ENCODE data around the gene LCTL. TPM values are rescaled to one million over a fixed set of nuclear protein-coding genes. Genes with fewer than 3 reads are reported as not detected.

LCTL gene
- total and polyA plus RNA-seq, 2 of the 8 experiments (the other 6 are each of a cell fraction or from before 2014, with no cell fraction given), result 5.5 to 6.2 TPM

- no peak for TF ChIP-seq CHD7 (IDR thresholded peaks at IDR 0.05; ENCODE audit: insufficient replicate concordance, low read length)
- TF ChIP-seq JUN (IDR thresholded peaks at IDR 0.05; ENCODE audit: low read depth, low read length), result no peak
- TF ChIP-seq KDM1A (IDR thresholded peaks at IDR 0.05; ENCODE audit: borderline replicate concordance, low read length), result no peak
- no peak for TF ChIP-seq KDM4A (IDR thresholded peaks at IDR 0.05; ENCODE audit: low read depth, low read length, severe bottlenecking)
- TF ChIP-seq KDM5A (IDR thresholded peaks at IDR 0.05; ENCODE audit: low read length), result no peak
- no peak for TF ChIP-seq EGR1 (IDR thresholded peaks at IDR 0.05; ENCODE audit: borderline replicate concordance, low read depth, low read length)
- no peak for TF ChIP-seq NANOG (IDR thresholded peaks at IDR 0.05; ENCODE audit: insufficient read depth, low read depth, low read length, poor library complexity, severe bottlenecking)
- TF ChIP-seq BRCA1 (IDR thresholded peaks at IDR 0.05; ENCODE audit: low read depth, low read length), result no peak
- no peak for TF ChIP-seq NRF1 (IDR thresholded peaks at IDR 0.05; ENCODE audit: low read depth, low read length)
- no peak for TF ChIP-seq MAFK (IDR thresholded peaks at IDR 0.05; ENCODE audit: low read depth, low read length)
- no peak for TF ChIP-seq JUND (IDR thresholded peaks at IDR 0.05; ENCODE audit: low read length)
- no peak for TF ChIP-seq GABPA (IDR thresholded peaks at IDR 0.05; ENCODE audit: borderline replicate concordance, insufficient read depth, low read length)
Observed at GRCh38 chr15:66595332-66595731, 29.5 kb upstream of the LCTL start (continued).

Data from H1 (cell line).